H9 (cell line): ENCODE results near the gene GPR68. TPM values are rescaled to one million over a fixed set of nuclear protein-coding genes. Genes with fewer than 3 reads are reported as not detected.

Experiments used
- DNase-seq: peaks from one replicate; pipeline ENCODE4 v3.0.0-alpha.2; 2017
- H2AFZ ChIP-seq: one replicate; pipeline ENCODE4 v1.6.1; 2013; ENCODE audit warnings: mild to moderate bottlenecking, low read length, control low read depth, moderate library complexity
- H2AK5ac ChIP-seq: 2 replicates; pipeline ENCODE4 v1.6.1; 2013; ENCODE audit warnings: low read length, control low read depth, mixed read lengths; ENCODE audit not compliant: insufficient read length
- H2BK120ac ChIP-seq: one replicate; pipeline ENCODE4 v1.6.1; 2013; ENCODE audit warnings: low read depth, mild to moderate bottlenecking, low read length, control low read depth, inconsistent platforms; ENCODE audit not compliant: poor library complexity, severe bottlenecking
- H2BK12ac ChIP-seq: 2 replicates; pipeline ENCODE4 v1.6.1; 2013; ENCODE audit warnings: low read length, control low read depth, mixed read lengths, low read depth; ENCODE audit not compliant: insufficient read length
- H2BK15ac ChIP-seq: 2 replicates; pipeline ENCODE4 v1.6.1; 2013; ENCODE audit warnings: low read depth, low read length, control low read depth
- H2BK20ac ChIP-seq: one replicate; pipeline ENCODE4 v1.6.1; 2013; ENCODE audit warnings: low read depth, mild to moderate bottlenecking, low read length, control low read depth, inconsistent platforms; ENCODE audit not compliant: poor library complexity, severe bottlenecking
- H2BK5ac ChIP-seq: 2 replicates; pipeline ENCODE4 v1.6.1; 2013; ENCODE audit warnings: low read length, control low read depth, mixed read lengths; ENCODE audit not compliant: insufficient read length
- H3K14ac ChIP-seq: 2 replicates; pipeline ENCODE4 v1.6.1; 2013; ENCODE audit warnings: low read length, control low read depth; ENCODE audit not compliant: insufficient read depth
- H3K18ac ChIP-seq: 2 replicates; pipeline ENCODE4 v1.6.1; 2013; ENCODE audit warnings: low read depth, mild to moderate bottlenecking, mixed read lengths, low read length, control low read depth; ENCODE audit not compliant: insufficient read length
- H3K23ac ChIP-seq: 2 replicates; pipeline ENCODE4 v1.6.1; 2013; ENCODE audit warnings: low read length, control low read depth, mixed read lengths, low read depth; ENCODE audit not compliant: insufficient read length
- H3K23me2 ChIP-seq: 2 replicates; pipeline ENCODE4 v1.6.1; 2013; ENCODE audit warnings: low read depth, mild to moderate bottlenecking, mixed read lengths, low read length, control low read depth; ENCODE audit not compliant: insufficient read length, poor library complexity, severe bottlenecking
- H3K27ac ChIP-seq: 2 replicates; pipeline ENCODE4 v1.5.1; 2013; ENCODE audit warnings: low read length, control low read depth, mixed read lengths, low read depth; ENCODE audit not compliant: insufficient read length
- H3K27me3 ChIP-seq: 2 replicates; pipeline ENCODE4 v1.6.1; 2013; ENCODE audit warnings: low read length, control low read depth, inconsistent platforms; ENCODE audit not compliant: insufficient read depth
- H3K4ac ChIP-seq: 2 replicates; pipeline ENCODE4 v1.6.1; 2013; ENCODE audit warnings: low read depth, mild to moderate bottlenecking, control low read depth, inconsistent platforms, low read length, moderate library complexity
- H3K4me1 ChIP-seq: 2 replicates; pipeline ENCODE4 v1.6.1; 2013; ENCODE audit warnings: low read length, control low read depth, inconsistent platforms; ENCODE audit not compliant: insufficient read depth
- H3K4me2 ChIP-seq: 2 replicates; pipeline ENCODE4 v1.6.1; 2013; ENCODE audit warnings: low read length, control low read depth, mixed read lengths; ENCODE audit not compliant: insufficient read length, insufficient read depth
- H3K56ac ChIP-seq: 2 replicates; pipeline ENCODE4 v1.6.1; 2013; ENCODE audit warnings: low read depth, mild to moderate bottlenecking, mixed read lengths, low read length, control low read depth; ENCODE audit not compliant: insufficient read length
- H3K79me1 ChIP-seq: 2 replicates; pipeline ENCODE4 v1.6.1; 2013; ENCODE audit warnings: low read depth, mild to moderate bottlenecking, moderate library complexity, low read length, control low read depth, inconsistent platforms; ENCODE audit not compliant: insufficient read depth, poor library complexity, severe bottlenecking
- H3K79me2 ChIP-seq: 2 replicates; pipeline ENCODE4 v1.6.1; 2013; ENCODE audit warnings: low read length, control low read depth, inconsistent platforms; ENCODE audit not compliant: insufficient read depth
- H3K9ac ChIP-seq: 2 replicates; pipeline ENCODE4 v1.6.1; 2013; ENCODE audit warnings: low read length, control low read depth, mixed read lengths; ENCODE audit not compliant: insufficient read length; ENCODE audit errors: extremely low read depth
- H3K9me3 ChIP-seq: one replicate; pipeline ENCODE4 v1.6.1; 2013; ENCODE audit warnings: low read depth, low read length, inconsistent platforms; ENCODE audit not compliant: control insufficient read depth
- H3T11ph ChIP-seq: one replicate; pipeline ENCODE4 v1.6.1; 2013; ENCODE audit warnings: mild to moderate bottlenecking, low read length, control low read depth, inconsistent platforms
- H4K20me1 ChIP-seq: one replicate; pipeline ENCODE4 v1.6.1; 2013; ENCODE audit not compliant: control insufficient read depth, insufficient read length, insufficient read depth
- H4K5ac ChIP-seq: 2 replicates; pipeline ENCODE4 v1.6.1; 2013; ENCODE audit warnings: low read depth, mild to moderate bottlenecking, mixed read lengths, low read length, control low read depth; ENCODE audit not compliant: insufficient read length
- H4K8ac ChIP-seq: replicated peaks from 2 replicates; pipeline ENCODE4 v1.6.1; 2013; ENCODE audit warnings: low read length, control low read depth, mixed read lengths, low read depth; ENCODE audit not compliant: insufficient read length
- H4K91ac ChIP-seq: 2 replicates; pipeline ENCODE4 v1.6.1; 2013; ENCODE audit warnings: low read depth, mild to moderate bottlenecking, moderate library complexity, mixed read lengths, low read length, control low read depth; ENCODE audit not compliant: insufficient read length
- H3K27ac Mint-ChIP-seq, 3 experiments: 2 replicates in 2 of 3; 3 replicates in 1 of 3; pipeline ENCODE4 v1.8.0; 2020 to 2021; ENCODE audit warnings: mixed read lengths in 3 of 3, mild to moderate bottlenecking in 1 of 3, moderate library complexity in 1 of 3
- H3K27me3 Mint-ChIP-seq: 2 replicates; pipeline ENCODE4 v1.8.0; 2021; ENCODE audit warnings: low read depth, mild to moderate bottlenecking, moderate library complexity, mixed read lengths
- H3K36me3 Mint-ChIP-seq, 3 experiments: 2 replicates in 2 of 3; 3 replicates in 1 of 3; pipeline ENCODE4 v1.8.0; 2020 to 2021; ENCODE audit warnings: low read depth in 3 of 3, mixed read lengths in 3 of 3; ENCODE audit not compliant: insufficient read depth in 1 of 3
- H3K4me1 Mint-ChIP-seq, 2 experiments: 2 replicates each; pipeline ENCODE4 v1.8.0; 2020; ENCODE audit warnings: mixed read lengths in 2 of 2
- H3K4me3 Mint-ChIP-seq, 2 experiments: 2 replicates in 1 of 2; 3 replicates in 1 of 2; pipeline ENCODE4 v1.8.0; 2020 to 2021; ENCODE audit warnings: mild to moderate bottlenecking in 2 of 2, mixed read lengths in 2 of 2, moderate library complexity in 1 of 2
- H3K9me3 Mint-ChIP-seq, 2 experiments: 2 replicates in 1 of 2; 3 replicates in 1 of 2; pipeline ENCODE4 v1.8.0; 2020; ENCODE audit warnings: mild to moderate bottlenecking in 2 of 2, mixed read lengths in 2 of 2, moderate library complexity in 1 of 2
- WGBS: extraction: QIAGEN DNeasy Blood & Tissue Kit; methylation state at CpG from one replicate; pipeline ENCODE4 v1.1.7; 2013; ENCODE audit warnings: missing lambda C conversion rate, low lambda C conversion rate, mixed read lengths; ENCODE audit not compliant: insufficient read length; ENCODE audit errors: extremely low coverage; 5-methylcytosine and 5-hydroxymethylcytosine counted together
- total RNA-seq: library from RNA; stranded (reverse); gene quantifications from 2 replicates; pipeline ENCODE4 v1.2.1, GENCODE V29; 2021
- TF ChIP-seq, protein P1 (sequence below): fragments of 200-600 bp; sonication (generic); conservative IDR thresholded peaks from 3 replicates; pipeline ENCODE4 v1.8.0; 2021; ENCODE audit warnings: antibody characterized with exemption, mild to moderate bottlenecking

GPR68 gene
- total RNA-seq, 1 experiment from 2014 or later = 0.33 TPM

DNA sequence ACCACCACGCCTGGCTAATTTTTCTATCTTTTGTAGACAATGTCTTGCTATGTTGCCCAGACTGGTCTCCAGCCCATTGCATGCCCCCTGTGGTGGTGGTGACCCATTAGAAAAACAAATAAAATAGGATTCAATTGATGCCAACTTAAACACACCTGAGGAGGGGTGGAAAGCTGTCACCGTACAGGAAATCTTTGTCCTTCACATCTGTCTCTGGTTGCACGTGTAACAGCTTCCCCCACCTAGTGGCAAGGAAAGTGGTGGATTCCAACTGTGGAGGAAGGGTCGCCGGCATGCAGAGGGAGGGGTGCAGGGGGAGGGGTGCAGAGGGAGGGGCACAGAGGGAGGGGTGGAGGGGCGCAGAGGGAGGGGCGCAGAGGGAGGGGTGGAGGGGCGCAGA is 26.1 kb upstream of the GPR68 start:
- H2AFZ ChIP-seq = no peak overlapping the region
- Mint-ChIP-seq H3K36me3 (peaks cover 5 to 19% (median 9%) of the 10 kb centered on the region in 3 experiments), H3K27ac (no peak overlapping the region), H3K4me1 (peaks cover 0 to 8% of the 10 kb centered on the region in 2 experiments; a peak in 1 of 4 replicates), H3K9me3 (no peaks in the 10 kb centered on the region), H3K27me3 (peaks cover 5% of the 10 kb centered on the region), H3K4me3 (no peak overlapping the region)
- no peaks in the 10 kb centered on the region for H4K20me1 ChIP-seq
- H2AK5ac ChIP-seq = no peak overlapping the region
- H3K79me2 ChIP-seq = no peaks in the 10 kb centered on the region
- no peak overlapping the region for H2BK12ac ChIP-seq
- no peak overlapping the region for H2BK20ac ChIP-seq
- no peaks in the 10 kb centered on the region for H3K9me3 ChIP-seq
- TF ChIP-seq, protein P1, sequence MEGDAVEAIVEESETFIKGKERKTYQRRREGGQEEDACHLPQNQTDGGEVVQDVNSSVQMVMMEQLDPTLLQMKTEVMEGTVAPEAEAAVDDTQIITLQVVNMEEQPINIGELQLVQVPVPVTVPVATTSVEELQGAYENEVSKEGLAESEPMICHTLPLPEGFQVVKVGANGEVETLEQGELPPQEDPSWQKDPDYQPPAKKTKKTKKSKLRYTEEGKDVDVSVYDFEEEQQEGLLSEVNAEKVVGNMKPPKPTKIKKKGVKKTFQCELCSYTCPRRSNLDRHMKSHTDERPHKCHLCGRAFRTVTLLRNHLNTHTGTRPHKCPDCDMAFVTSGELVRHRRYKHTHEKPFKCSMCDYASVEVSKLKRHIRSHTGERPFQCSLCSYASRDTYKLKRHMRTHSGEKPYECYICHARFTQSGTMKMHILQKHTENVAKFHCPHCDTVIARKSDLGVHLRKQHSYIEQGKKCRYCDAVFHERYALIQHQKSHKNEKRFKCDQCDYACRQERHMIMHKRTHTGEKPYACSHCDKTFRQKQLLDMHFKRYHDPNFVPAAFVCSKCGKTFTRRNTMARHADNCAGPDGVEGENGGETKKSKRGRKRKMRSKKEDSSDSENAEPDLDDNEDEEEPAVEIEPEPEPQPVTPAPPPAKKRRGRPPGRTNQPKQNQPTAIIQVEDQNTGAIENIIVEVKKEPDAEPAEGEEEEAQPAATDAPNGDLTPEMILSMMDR = no peak
- H3K18ac ChIP-seq = no peak overlapping the region
- no peak overlapping the region for H2BK5ac ChIP-seq
- no peak overlapping the region for H4K91ac ChIP-seq
- no peak for DNase-seq
- no peak overlapping the region for H3T11ph ChIP-seq
- no peaks in the 10 kb centered on the region for H3K79me1 ChIP-seq
- H4K5ac ChIP-seq = no peak overlapping the region
- H3K9ac ChIP-seq = no peak overlapping the region
- H3K4me2 ChIP-seq = no peak overlapping the region
- no peak overlapping the region for H3K27ac ChIP-seq
- H3K4me1 ChIP-seq = no peaks in the 10 kb centered on the region
- H3K4ac ChIP-seq = no peak overlapping the region
- no peak overlapping the region for H3K56ac ChIP-seq
- no peak overlapping the region for H4K8ac ChIP-seq
- no peaks in the 10 kb centered on the region for H3K27me3 ChIP-seq
- H2BK15ac ChIP-seq = no peak overlapping the region
- no peak overlapping the region for H3K14ac ChIP-seq
- H3K23ac ChIP-seq = no peak overlapping the region
- no CpG with 5 or more reads among the region's 8 CpGs for WGBS
- H2BK120ac ChIP-seq = no peak overlapping the region
- peaks cover 5% of the 10 kb centered on the region for H3K23me2 ChIP-seq
